ENCODE measurements around the gene GPHN. TPM values are rescaled to one million over a fixed set of nuclear protein-coding genes. Genes with fewer than 3 reads are reported as not detected.

GPHN gene
- total and polyA plus RNA-seq, 2 of the 4 experiments (the other 2 are of a cell fraction): 8.0 to 8.1 TPM

DNA sequence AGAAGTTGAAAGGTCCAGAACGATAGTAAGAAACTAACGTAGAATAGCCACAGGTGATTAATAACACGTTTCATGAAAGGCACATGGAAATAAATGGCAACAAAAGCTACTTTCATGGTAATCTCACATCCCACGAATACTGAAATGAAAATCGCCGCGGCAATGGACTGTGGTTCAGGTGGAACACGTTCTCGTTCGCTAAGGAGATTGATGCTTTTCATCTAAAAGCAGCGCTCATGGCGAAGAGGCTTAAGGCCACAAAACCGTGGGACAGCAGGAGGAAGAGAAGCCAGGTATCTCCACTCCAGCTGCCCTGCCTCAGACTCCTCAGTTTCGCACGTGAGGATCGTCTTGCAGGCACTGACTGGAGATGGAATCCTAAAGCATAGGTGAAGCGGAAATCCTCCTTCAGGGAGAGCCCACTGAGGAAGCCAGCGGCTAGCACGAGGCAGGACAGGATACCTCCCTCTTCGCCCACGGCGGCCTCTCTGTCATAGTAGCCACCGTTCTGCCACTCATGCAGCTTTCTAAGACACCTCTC, 696 bp upstream of the GPHN start:
- DNase-seq: no peak
- Histone ChIP-seq H2BK20ac (ENCODE audit: low read depth, low read length) (no peak overlapping the region), H3K4me1 (ENCODE audit: control insufficient read depth, insufficient read depth, low read length) (no peaks in the 10 kb centered on the region), H2AK9ac (replicated peaks; ENCODE audit: low read depth, low read length, poor library complexity) (peak overlapping the region; percentile 92), H3K9ac (ENCODE audit: low read depth, low read length) (peak overlapping the region; percentile 41), H4K5ac (ENCODE audit: low read depth, low read length) (peak overlapping the region; percentile 35), H3K36me3 (ENCODE audit: control insufficient read depth, insufficient read depth, low read length) (no peaks in the 10 kb centered on the region), H2BK5ac (ENCODE audit: low read depth, low read length, poor library complexity, severe bottlenecking) (peak overlapping the region; percentile 18), H3K27me3 (ENCODE audit: control insufficient read depth, insufficient read depth, low read length) (no peaks in the 10 kb centered on the region), H3K23ac (ENCODE audit: low read depth, low read length) (peak overlapping the region; percentile 79), H3K27ac (ENCODE audit: insufficient read depth, low read length) (peak overlapping the region; percentile 34), H2AFZ (replicated peaks; ENCODE audit: low read length, poor library complexity) (peak overlapping the region; percentile 100), H3K4me3 (ENCODE audit: insufficient read depth, low read depth, low read length) (peak overlapping the region; percentile 96), H2AK5ac (ENCODE audit: low read depth, low read length) (no peak overlapping the region), H3K18ac (ENCODE audit: low read depth, low read length) (0 out of 2 replicates have a peak overlapping the region, but pooled peaks have one; percentile 0), H3K9me1 (ENCODE audit: insufficient read depth, low read length) (no peaks in the 10 kb centered on the region), H3K56ac (ENCODE audit: extremely low read depth, insufficient read depth, low read length) (peak overlapping the region; percentile 66), H3K14ac (replicated peaks; ENCODE audit: low read depth, low read length) (peak overlapping the region; percentile 77), H3K4me2 (ENCODE audit: low read depth, low read length) (peak overlapping the region; percentile 82), H4K8ac (ENCODE audit: low read depth in 2 of 2, low read length in 2 of 2) (peak overlapping the region; percentile 76 to 81), H3K9me3 (ENCODE audit: control insufficient read depth, insufficient read depth, low read length) (no peaks in the 10 kb centered on the region), H4K20me1 (ENCODE audit: insufficient read depth, low read length) (no peaks in the 10 kb centered on the region; the same call in none of the 2 replicates), H4K91ac (ENCODE audit: insufficient read depth, low read depth, low read length) (peak overlapping the region; percentile 69), H3K4ac (ENCODE audit: low read depth, low read length) (peak overlapping the region; percentile 78), H3K79me1 (ENCODE audit: low read depth in 1 of 2, low read length in 2 of 2) (peaks cover 0 to 8% of the 10 kb centered on the region in 2 experiments; a peak in 2 of 4 replicates), H2BK15ac (ENCODE audit: low read depth, low read length) (no peak overlapping the region), H2BK120ac (ENCODE audit: low read depth, low read length) (peak overlapping the region; percentile 42; the same call in 1 of the 2 replicates)
- TF ChIP-seq CEBPB (IDR thresholded peaks at IDR 0.05; ENCODE audit: low read depth, low read length): no peak
- no peak for TF ChIP-seq SMC3 (IDR thresholded peaks at IDR 0.05; ENCODE audit: low read depth, low read length)
- TF ChIP-seq CTCF (conservative IDR thresholded peaks at IDR 0.05; ENCODE audit: low read depth, low read length): no peak
- TF ChIP-seq NFE2L2 (IDR thresholded peaks at IDR 0.05; ENCODE audit: low read depth, low read length): no peak
- no peak for TF ChIP-seq MAZ (IDR thresholded peaks at IDR 0.05; ENCODE audit: borderline replicate concordance, low read depth, low read length)
- no peak for TF ChIP-seq RAD21 (IDR thresholded peaks at IDR 0.05; ENCODE audit: low read length)
- BruUV-seq (replicated peaks): no TSS peak
- CTCF ChIA-PET: interaction anchor here (0.7 to 0.9 kb wide), 2 partner anchors 12 to 16 kb away, joined by 3 read pairs; no protein-coding TSS in a partner anchor
- POLR2A ChIA-PET (ENCODE audit: unreplicated experiment): no interaction called here
- 0% methylated on average over 1 of the region's 23 CpGs; no CpG with 5 or more reads in 1 of the 2 experiments for WGBS, 2 experiments (ENCODE audit: extremely low coverage in 2 of 2, insufficient read length in 1 of 2)
- intact Hi-C loops (cut with micrococcal nuclease): loop anchor here (5.0 to 10.0 kb wide), 2 partner anchors 840 to 1342 kb away; no protein-coding TSS in a partner anchor
- peak; percentile 18 for ATAC-seq (ENCODE audit: low read depth)
- in situ Hi-C loops (cut with MboI; ENCODE audit: low sequenced_read_pairs): loop anchor here (25.0 kb wide), 1 partner anchor 780 kb away; no protein-coding TSS in a partner anchor
- dilution Hi-C loops (cut with HindIII; ENCODE audit: low sequenced_read_pairs, unreplicated experiment): no loop called here
